Testis (tissue), 2 donors: Measurements from ENCODE around the gene EXOC4.

Source experiments
- POLR2A ChIP-seq: fragments of 450-650 bp; IDR thresholded peaks from one replicate; pipeline ENCODE4 v1.6.1; 2017; ENCODE audit warnings: antibody characterized with exemption, mild to moderate bottlenecking, moderate library complexity
- TF ChIP-seq, protein P1 (sequence below), 3 experiments: fragments of 450-650 bp in 2 of 3; fragments of 200-600 bp in 1 of 3; sonication (generic) in 1 of 3; IDR thresholded peaks; one replicate each; pipeline ENCODE4 v1.5.1; 2016 to 2019; ENCODE audit warnings: antibody characterized with exemption in 3 of 3, mild to moderate bottlenecking in 2 of 3, moderate library complexity in 1 of 3

DNA sequence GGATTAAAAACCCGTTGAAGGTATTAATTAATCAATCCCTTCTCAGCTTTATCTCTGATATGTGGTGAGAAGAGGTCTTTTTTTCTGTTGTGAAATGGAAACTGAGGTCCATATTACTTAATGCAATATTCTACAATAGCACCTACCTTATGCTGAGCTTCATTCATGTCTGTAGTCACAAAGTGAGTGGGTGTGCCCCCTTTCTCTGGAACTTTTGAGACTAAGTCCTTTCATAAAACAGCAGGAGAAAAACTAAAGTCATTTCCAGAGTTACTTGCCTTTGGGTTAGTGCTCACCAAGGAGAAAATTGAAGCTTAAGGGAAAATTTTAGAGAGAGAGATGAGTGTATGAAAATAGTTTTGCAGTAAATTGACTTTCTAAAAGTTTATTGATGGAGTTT is 61.2 kb downstream of the EXOC4 start:
- TF ChIP-seq, protein P1, sequence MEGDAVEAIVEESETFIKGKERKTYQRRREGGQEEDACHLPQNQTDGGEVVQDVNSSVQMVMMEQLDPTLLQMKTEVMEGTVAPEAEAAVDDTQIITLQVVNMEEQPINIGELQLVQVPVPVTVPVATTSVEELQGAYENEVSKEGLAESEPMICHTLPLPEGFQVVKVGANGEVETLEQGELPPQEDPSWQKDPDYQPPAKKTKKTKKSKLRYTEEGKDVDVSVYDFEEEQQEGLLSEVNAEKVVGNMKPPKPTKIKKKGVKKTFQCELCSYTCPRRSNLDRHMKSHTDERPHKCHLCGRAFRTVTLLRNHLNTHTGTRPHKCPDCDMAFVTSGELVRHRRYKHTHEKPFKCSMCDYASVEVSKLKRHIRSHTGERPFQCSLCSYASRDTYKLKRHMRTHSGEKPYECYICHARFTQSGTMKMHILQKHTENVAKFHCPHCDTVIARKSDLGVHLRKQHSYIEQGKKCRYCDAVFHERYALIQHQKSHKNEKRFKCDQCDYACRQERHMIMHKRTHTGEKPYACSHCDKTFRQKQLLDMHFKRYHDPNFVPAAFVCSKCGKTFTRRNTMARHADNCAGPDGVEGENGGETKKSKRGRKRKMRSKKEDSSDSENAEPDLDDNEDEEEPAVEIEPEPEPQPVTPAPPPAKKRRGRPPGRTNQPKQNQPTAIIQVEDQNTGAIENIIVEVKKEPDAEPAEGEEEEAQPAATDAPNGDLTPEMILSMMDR (IDR thresholded peaks at IDR 0.05): no peak
- TF ChIP-seq POLR2A: no peak
